Stimulated activated CD4-positive, alpha-beta T cell treated with anti-CD3 and anti-CD28 coated beads, Interleukin-12 subunit alpha, Interleukin-12 subunit beta, amount 100 ng/mL, for 24 hours (primary cell): ENCODE data around the gene CDKL5.

Experiments used
- DNase-seq, 2 experiments: peaks; one replicate each; pipeline ENCODE4 v3.0.0-alpha.2; 2020; ENCODE audit warnings: low read depth in 2 of 2

CDKL5 gene

DNA sequence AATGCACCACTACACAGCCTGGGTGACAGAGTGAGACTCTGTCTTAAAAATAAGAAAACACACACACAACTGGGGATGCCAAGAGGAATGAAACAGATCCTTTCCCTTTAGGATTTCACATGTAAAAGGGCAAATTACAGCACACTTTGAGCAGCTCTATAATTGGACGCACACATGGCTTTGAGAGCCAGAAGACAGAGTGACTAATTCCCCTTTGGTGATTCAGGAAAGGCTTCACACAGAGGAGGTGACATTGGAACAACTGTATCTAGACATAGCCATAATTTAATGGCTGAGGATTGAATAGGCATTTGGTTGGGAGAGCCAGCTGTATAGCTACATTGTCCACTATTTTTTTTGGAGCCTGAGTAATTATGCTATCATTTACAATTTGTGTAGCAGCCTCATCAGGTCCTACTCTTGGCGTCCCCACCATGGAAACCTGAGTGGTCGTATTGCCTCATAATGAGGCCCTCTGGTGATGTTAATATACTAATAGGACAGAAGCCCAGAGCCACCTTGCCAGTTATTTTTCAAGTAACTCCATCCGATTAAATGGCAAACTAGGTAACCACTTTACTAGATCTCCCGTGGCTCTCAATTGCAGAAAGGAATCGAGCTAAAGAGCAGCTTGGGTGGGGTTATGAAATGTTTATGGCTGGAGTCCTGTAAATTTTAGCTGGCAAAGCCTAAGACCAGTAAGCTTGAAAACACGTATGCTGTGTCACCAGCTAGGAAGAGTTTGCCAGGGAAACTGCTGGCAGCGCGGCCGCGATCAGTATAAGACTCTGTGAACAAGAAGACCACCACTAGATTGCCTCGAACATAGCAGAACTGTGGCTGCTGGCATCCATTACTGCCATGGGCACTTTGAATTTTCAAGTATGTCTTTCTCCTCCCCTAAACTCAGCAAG is 273.6 kb downstream of the CDKL5 start:
- no peak for DNase-seq

DNA sequence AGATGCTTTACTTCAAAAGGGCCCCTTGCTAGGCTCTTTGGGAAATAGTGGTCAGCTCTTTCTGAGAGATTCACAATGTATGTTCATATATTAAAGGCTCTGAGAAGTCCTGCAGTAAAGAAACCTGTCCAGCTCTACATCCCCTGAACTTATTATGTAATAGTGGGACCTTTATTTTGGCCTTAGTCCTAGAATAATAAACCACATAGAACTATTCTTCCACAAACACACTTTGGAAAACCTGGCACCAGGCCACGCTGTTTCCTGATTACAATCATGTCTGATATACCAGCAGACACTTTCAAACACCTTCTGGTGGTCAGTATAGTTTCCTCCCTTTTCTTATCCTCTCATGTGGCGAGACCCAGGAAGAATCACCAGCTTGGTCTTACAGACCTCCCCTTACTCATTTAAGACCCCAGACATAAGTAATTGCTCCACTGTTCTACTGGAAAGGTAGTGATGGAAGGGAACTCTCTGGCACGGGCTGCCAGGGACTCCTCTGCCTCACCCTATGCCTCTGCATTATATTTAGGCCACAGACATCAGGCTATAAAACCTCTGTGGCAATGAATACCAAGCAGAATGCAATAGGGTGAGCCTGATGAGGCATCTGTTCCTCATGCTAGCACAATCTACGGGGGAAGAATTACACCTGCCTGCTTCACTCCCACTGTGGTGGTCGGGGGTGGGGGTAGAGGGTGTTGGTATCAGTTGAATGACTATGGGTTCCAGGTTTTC is 276.4 kb downstream of the CDKL5 start:
- no peak for DNase-seq

DNA sequence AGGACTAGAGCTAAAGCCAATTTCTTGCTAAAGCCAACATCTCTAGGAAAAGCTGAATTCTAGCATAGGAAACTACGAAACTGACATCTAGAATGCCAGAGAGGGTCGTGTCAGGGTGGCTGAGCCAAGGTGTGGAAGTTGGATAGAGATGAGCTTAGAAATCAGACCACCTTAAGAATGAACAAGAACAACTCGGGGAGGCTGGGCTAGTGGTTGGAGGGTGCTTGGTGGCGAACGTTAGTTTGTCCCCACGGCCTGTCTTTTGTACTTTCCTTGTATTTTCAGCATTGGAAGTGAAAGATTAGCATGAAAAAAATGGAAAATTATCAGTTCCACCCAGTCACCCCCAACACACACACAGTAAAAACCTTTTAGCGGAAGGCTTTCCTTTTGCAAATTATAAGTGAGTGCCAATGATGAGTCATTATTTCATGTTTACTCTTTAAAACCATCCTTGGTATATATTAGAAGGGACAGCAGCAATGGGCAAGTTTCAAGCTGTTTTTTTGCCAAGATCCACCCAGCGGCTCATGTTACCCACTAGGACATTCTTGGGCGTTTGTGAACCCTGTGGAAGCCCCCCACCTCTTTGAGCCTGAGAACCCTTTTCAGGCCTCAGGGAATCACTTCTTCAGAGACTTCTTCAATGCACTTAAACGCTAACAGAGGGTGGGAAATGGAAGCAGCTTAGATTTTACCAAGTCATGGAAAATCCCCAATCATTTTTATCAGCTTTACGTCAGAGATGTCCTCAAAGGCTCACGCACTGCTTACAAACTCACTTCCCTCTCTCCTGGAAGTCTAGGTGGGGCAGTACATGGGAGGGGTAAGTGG is 277.2 kb downstream of the CDKL5 start:
- DNase-seq, result no peak
